Measurements from ENCODE around the gene CFAP210.

CFAP210 gene

DNA sequence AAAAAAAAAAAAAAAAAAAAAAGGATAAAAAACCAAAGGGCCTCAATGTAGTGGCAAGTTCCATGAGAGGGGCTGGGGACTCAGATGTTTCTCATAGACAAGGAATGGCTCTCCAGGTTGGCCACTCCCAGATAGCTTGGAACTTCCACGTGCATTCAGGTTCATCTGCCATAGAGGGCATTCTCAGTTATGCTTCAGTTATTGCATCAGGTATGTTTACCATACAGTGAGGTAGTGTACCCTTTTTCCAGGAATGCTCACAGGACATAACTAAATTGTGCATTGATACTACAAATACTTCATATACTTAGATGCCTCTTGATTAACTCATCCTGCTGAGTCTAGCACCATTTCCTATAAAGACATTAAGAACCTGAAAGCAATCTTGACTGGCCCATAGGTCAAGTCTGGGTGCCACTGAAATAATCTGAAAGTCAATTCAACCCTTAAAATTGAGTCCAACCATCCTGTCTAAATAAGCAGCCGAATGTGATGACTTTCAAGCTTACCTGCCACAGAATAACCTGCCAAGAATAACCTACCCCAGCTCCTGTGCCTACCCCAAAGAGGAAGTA lies 24.8 kb upstream of the CFAP210 start:
- H3K4me3 ChIP-seq (replicated peaks in 1 of 2; ENCODE audit: low read depth in 2 of 2, low read length in 2 of 2): no peak overlapping the region
- TF ChIP-seq, protein P1, sequence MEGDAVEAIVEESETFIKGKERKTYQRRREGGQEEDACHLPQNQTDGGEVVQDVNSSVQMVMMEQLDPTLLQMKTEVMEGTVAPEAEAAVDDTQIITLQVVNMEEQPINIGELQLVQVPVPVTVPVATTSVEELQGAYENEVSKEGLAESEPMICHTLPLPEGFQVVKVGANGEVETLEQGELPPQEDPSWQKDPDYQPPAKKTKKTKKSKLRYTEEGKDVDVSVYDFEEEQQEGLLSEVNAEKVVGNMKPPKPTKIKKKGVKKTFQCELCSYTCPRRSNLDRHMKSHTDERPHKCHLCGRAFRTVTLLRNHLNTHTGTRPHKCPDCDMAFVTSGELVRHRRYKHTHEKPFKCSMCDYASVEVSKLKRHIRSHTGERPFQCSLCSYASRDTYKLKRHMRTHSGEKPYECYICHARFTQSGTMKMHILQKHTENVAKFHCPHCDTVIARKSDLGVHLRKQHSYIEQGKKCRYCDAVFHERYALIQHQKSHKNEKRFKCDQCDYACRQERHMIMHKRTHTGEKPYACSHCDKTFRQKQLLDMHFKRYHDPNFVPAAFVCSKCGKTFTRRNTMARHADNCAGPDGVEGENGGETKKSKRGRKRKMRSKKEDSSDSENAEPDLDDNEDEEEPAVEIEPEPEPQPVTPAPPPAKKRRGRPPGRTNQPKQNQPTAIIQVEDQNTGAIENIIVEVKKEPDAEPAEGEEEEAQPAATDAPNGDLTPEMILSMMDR (IDR thresholded peaks at IDR 0.05; ENCODE audit: low read depth, low read length): no peak
- DNase-seq (ENCODE audit: low read depth in 2 of 2): no peak

DNA sequence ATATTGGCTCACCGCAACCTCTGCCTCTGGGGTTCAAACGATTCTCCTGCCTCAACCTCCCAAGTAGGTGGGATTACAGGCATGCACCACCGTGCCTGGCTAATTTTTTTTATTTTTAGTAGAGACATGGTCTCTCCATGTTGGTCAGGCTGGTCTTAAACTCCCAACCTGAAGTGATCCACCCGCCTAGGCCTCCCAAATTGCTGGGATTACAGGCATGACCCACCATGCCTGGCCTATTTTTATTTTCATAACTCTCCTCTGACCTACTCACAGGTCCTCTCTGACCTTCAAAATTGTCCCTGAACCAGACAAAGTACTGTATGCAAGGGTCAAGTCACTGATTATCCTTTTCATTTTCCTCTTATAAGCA lies 23.5 kb upstream of the CFAP210 start:
- DNase-seq (ENCODE audit: low read depth in 2 of 2): no peak
- no peak overlapping the region for H3K4me3 ChIP-seq (replicated peaks in 1 of 2; ENCODE audit: low read depth in 2 of 2, low read length in 2 of 2)
- TF ChIP-seq, protein P1 (IDR thresholded peaks at IDR 0.05; ENCODE audit: low read depth, low read length): no peak

DNA sequence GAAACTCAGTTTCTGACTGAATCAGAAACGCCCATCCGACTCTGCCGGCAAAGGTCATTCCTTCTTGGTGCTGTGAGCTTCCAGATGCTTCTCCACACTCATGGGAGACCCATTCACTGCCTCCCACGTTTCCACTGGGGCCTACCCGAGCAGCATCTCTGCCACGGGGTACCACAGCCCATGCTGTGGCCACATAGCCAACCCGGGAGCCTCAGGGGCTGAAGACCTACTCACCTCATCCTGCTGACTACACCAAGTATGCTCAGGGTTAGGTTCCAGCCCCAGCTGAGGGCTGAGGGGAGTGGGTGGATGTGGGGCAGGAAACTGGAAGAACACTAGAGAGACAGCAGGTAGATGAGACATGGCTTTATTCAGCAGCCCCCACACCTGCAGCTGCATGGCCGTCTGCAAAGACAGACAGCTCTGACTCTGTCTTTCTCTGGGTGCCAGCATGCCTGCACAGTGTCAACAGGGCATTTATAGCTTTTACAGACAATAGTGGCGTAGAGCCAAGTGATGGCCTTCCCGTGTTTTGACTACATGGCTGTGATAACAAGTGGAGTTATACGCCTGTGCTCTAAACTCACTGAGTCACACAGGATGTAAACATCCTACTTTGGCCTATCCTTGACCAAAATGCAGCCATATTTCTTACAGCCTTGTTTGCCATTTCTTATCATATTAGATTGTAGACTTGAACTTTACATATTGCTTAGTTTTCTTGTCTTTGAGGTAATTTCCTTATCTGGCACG lies 22.9 kb upstream of the CFAP210 start:
- DNase-seq (ENCODE audit: low read depth in 2 of 2): peak; percentile 29 to 48
- TF ChIP-seq, protein P1 (IDR thresholded peaks at IDR 0.05; ENCODE audit: low read depth, low read length): no peak
- H3K4me3 ChIP-seq (replicated peaks in 1 of 2; ENCODE audit: low read depth in 2 of 2, low read length in 2 of 2): no peak overlapping the region

DNA sequence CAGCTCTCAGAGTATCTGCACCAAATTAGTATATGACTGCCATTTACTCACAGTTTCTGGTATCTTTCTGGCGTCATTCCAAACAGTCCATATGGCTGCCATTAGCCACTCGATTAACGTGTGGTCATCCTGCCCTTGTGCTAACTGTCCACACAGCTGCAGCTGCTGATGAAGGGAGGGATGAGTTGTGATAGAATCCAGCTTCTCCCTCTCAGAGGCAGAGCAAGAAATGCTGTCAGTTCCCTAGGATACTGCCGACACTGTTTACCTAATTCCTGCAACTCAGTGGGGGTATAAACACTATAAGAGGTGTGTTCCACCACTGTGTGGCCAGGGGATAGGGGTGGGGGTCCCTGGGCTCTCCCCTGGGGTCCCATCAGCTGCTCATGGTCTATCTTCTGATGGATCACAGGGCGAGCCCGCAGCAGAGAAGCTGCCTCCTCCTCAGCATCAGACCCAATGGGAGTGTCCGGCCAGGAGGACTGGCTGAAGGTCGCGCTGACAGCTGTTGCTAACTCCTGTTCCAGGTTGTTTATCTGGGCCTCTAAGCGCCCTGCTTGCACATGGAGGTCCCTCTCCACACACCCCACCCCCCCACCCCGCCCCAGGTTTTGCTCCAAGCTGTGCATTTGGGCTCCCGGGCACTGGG lies 22.2 kb upstream of the CFAP210 start:
- peak; percentile 54 to 57 for DNase-seq (ENCODE audit: low read depth in 2 of 2)
- TF ChIP-seq, protein P1 (IDR thresholded peaks at IDR 0.05; ENCODE audit: low read depth, low read length): no peak
- H3K4me3 ChIP-seq (replicated peaks in 1 of 2; ENCODE audit: low read depth in 2 of 2, low read length in 2 of 2): no peak overlapping the region

DNA sequence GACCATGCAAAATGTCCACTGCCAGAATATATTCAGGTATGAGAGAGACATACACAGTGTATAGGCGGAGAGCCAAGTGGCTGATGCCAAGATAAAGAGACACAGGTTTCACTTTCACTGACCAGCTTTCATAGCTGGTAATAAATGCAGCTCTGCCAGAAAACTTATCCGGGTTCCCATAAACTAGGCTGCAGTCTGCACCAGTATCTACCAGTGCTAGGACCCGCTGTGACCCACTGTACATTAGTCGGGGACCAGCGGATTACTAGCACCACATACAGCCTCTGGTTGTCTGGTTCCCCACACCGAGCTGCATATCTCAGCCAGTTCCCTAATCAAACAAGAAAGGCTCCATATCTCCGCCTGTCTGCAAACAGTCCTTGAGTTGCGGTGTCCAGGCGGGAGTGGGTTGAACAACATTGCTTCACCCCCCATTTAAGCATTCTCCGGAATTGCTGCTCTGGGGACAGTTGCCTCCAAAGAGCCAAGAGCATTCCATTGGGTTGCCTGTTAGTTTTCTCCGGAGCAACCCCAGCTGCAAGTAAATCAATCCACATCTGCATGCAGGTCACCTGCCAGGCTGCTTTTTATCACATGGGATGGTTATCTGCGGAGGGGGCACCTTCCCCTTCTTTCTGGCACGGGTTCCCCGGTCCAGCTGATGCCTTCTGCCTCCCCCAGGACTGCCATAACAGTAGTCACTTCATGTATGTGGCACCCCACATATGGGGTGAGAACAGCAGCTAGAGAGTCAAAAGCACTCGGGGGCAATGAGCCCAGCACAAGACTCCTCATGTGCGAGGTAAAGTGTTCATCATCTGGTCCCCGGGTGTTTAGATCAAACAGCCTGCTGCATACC lies 21.4 kb upstream of the CFAP210 start:
- peak in 1 of 2 donors; percentile 29 for DNase-seq (ENCODE audit: low read depth in 2 of 2)
- H3K4me3 ChIP-seq (replicated peaks in 1 of 2; ENCODE audit: low read depth in 2 of 2, low read length in 2 of 2): peak overlapping the region; percentile 7 to 11
- TF ChIP-seq, protein P1 (IDR thresholded peaks at IDR 0.05; ENCODE audit: low read depth, low read length): no peak

DNA sequence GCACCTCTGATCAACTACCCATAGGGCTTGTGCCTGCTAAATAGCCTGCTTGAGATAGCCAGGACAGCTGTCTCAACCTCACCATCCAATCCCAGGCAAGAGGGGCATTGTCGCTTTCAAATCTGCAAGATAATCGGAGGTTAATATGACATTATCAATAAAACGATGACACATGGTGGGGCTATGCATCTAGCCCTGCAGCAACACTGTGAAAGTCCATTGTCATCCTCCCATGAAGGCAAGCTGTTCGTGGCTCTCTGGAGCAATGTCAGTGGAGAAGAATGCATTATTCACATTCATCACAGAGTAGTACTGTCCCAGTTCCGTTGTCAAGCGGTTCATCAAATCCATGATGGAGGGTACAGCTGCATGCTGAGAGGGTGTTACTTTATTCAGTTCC lies 20.5 kb upstream of the CFAP210 start:
- DNase-seq (ENCODE audit: low read depth in 2 of 2): no peak
- TF ChIP-seq, protein P1 (IDR thresholded peaks at IDR 0.05; ENCODE audit: low read depth, low read length): no peak
- no peak overlapping the region for H3K4me3 ChIP-seq (replicated peaks in 1 of 2; ENCODE audit: low read depth in 2 of 2, low read length in 2 of 2)
